Thyroid gland (tissue), 4 donors: Measurements from ENCODE around the gene TNFAIP8L2.

Source experiments
- POLR2A ChIP-seq, 2 donors: fragments of 450-650 bp; IDR thresholded peaks; one replicate each; pipeline ENCODE4 v1.6.1; 2017; ENCODE audit warnings: antibody characterized with exemption in 2 of 2, mild to moderate bottlenecking in 2 of 2, moderate library complexity in 1 of 2
- TF ChIP-seq, protein P1 (sequence below), 6 experiments: fragments of 200-600 bp in 3 of 6; fragments of 450-650 bp in 3 of 6; sonication (generic) in 3 of 6; IDR thresholded peaks; one replicate each; pipeline ENCODE4 v1.5.1; 2016 to 2019; ENCODE audit warnings: antibody characterized with exemption in 6 of 6, mild to moderate bottlenecking in 2 of 6, inconsistent platforms in 1 of 6, moderate library complexity in 1 of 6

DNA sequence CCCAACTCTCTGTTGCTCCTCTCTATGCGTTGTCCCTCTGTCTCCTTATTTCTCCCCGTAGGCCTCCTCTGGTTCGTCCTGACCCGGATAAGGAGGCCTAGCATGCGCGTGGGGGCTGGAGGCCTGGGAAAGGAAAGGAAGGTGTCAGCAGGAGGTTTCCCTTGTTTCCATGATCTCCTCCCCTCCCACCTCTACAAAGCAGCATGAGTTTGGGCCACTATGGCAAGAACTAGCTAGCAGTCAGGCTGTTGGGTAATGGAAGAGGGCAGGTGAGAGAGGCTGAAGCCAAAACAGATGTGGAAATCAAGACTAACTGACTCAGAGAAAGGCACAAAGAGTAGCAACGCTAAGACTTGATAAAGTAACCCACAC lies 9.3 kb upstream of the TNFAIP8L2 start:
- TF ChIP-seq, protein P1, sequence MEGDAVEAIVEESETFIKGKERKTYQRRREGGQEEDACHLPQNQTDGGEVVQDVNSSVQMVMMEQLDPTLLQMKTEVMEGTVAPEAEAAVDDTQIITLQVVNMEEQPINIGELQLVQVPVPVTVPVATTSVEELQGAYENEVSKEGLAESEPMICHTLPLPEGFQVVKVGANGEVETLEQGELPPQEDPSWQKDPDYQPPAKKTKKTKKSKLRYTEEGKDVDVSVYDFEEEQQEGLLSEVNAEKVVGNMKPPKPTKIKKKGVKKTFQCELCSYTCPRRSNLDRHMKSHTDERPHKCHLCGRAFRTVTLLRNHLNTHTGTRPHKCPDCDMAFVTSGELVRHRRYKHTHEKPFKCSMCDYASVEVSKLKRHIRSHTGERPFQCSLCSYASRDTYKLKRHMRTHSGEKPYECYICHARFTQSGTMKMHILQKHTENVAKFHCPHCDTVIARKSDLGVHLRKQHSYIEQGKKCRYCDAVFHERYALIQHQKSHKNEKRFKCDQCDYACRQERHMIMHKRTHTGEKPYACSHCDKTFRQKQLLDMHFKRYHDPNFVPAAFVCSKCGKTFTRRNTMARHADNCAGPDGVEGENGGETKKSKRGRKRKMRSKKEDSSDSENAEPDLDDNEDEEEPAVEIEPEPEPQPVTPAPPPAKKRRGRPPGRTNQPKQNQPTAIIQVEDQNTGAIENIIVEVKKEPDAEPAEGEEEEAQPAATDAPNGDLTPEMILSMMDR (IDR thresholded peaks at IDR 0.05) = no peak
- no peak for TF ChIP-seq POLR2A (IDR thresholded peaks at IDR 0.05)
